HuH-7.5 (cell line): ENCODE measurements around the gene VWA3A.

Source experiments
- DNase-seq: peaks from one replicate; pipeline ENCODE4 v3.0.0; 2011; ENCODE audit warnings: low spot score

The VWA3A gene

DNA sequence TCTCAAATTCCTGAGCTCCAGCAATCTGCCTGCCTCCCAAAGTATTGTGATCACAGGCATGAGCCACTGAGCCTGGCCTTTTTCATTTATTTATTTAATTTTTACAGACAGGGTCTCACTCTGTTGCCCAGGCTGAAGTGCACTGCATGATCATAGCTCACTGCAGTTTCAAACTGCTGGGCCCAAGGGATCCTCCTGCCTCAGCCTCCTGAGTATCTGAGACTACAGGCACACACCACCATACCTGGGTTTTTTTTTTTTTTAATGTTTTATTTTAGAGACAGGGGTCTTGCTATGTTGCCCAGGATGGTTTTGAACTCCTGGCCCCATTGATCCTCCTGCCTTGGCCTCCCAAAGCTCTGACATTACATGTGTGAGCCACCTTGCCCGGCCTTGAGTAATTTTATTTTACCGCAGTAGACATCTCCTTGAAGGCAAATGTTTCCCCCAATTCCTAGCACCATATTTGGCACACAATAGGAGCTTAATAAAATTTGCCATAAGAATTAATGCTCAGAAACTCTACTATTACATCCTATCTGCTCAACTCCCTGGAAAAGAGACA lies 111.8 kb downstream of the VWA3A start:
- DNase-seq, result no peak

DNA sequence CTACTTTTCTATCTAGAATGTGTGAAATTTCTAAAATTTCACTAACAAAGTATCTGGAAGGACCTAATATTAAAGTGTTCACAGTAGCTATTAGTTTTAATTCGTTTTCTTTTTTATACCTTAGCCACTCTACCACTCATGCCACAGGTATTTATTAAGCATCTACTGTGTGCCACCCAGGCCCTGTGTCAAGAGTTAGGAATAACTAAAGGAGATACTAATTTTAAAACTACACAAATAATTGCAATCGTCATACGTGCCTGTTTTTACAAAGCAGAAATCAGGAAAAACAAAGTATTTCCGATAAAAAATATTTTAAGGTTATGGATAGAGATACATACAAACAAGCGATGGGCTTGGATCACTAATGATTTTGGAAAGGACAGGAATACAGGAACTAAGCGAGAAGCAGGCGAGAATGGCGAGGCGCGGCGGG lies 113.3 kb downstream of the VWA3A start:
- DNase-seq, result no peak

DNA sequence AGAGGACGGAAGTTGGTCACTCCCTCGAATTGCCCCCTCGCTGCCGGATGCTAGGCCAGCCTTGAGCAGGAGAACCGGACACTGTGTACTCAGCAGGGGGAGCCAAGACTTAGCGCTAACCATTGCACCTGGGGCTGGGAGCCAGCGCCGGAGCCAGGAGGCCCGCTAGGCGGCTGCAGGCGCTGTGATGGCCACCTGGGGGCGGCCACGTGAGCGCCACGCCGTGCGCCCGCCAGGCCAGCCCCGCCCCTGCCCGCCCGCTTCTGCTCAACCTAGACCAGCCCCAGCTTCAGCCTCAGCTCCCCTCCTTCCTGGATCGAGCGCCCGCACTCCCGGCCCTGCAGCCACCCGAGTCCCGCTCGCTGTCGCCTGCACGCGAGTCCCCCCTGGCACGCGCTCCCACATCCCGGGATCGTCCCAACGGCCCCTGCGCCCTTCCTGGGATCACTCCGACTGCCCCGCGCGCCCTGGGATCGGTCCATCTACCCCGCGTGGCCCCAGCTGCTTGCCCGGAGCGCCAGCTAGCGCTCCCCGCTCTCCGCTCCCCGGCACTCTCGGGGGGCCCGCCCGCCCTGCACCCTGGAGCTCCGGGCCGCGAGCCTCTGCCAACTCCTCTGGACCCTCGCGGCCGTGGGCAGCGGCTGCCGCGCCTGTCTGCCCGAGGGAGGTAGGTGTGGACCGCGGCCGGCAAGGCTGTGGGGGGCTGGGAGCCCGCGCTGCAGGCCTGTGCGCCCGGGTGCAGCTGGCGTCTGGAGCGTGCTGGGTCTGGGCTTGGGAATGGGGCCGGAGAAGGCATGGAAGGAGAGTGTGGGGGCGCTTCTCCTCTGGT lies 113.9 kb downstream of the VWA3A start, which contains the start of gene EEF2K:
EEF2K (plus strand) TSS at position 266 of the 829 bp plus-strand sequence. CDS start 19,452 bp downstream, outside the sequence.
- peak; percentile 91 for DNase-seq
